MG63 (cell line): Measurements from ENCODE around the gene GLP1R. TPM values are rescaled to one million over a fixed set of nuclear protein-coding genes. Genes with fewer than 3 reads are reported as not detected.

Experiments
- DNase-seq: peaks from one replicate; pipeline ENCODE4 v3.0.0-alpha.2; 2020
- H3K27me3 ChIP-seq: fragments of 250-450 bp; sonication (Bioruptor Pico); 2 replicates; pipeline ENCODE4 v1.5.1; 2020; ENCODE audit warnings: mild to moderate bottlenecking, moderate library complexity
- H3K36me3 ChIP-seq: fragments of 250-450 bp; sonication (Bioruptor Pico); 2 replicates; pipeline ENCODE4 v1.5.1; 2020; ENCODE audit warnings: mild to moderate bottlenecking, moderate library complexity
- H3K4me3 ChIP-seq: fragments of 250-450 bp; sonication (Bioruptor Pico); 2 replicates; pipeline ENCODE4 v1.5.1; 2020; ENCODE audit warnings: mild to moderate bottlenecking, moderate library complexity
- H3K9me3 ChIP-seq: fragments of 250-450 bp; sonication (Bioruptor Pico); 2 replicates; pipeline ENCODE4 v1.5.1; 2020; ENCODE audit warnings: mild to moderate bottlenecking, moderate library complexity
- total RNA-seq: library from RNA; depleted of rRNA; stranded (reverse); fragments of >200 nt; shearing (Covaris generic); gene quantifications from 2 replicates; pipeline ENCODE4 v1.2.3, GENCODE V29; 2014; ENCODE audit warnings: low replicate concordance

The GLP1R gene
- total RNA-seq, 1 experiment from 2014 or later: not detected

DNA sequence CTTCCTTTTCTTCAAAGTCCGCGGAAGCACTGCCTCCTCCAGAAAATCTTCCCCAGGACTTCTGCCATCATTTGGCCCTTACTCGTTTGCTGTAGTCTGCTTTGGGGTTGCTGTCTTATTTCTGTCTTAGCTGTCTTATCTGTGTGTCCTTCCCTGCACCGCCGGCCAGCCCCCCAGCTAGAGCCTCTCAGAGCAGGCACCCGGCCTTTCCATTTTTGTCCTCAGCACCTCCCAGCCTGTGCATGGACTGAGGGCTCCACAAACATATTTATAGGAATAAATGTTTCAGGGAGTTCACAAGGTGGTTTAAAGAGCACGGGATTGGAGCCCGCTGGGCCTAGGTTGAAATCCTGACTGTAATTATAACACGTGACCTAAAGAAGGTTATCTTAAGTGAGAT lies 8.1 kb downstream of the GLP1R start:
- Histone ChIP-seq H3K4me3 (no peak overlapping the region), H3K9me3 (no peaks in the 10 kb centered on the region), H3K36me3 (no peaks in the 10 kb centered on the region), H3K27me3 (no peaks in the 10 kb centered on the region)
- DNase-seq: no peak

DNA sequence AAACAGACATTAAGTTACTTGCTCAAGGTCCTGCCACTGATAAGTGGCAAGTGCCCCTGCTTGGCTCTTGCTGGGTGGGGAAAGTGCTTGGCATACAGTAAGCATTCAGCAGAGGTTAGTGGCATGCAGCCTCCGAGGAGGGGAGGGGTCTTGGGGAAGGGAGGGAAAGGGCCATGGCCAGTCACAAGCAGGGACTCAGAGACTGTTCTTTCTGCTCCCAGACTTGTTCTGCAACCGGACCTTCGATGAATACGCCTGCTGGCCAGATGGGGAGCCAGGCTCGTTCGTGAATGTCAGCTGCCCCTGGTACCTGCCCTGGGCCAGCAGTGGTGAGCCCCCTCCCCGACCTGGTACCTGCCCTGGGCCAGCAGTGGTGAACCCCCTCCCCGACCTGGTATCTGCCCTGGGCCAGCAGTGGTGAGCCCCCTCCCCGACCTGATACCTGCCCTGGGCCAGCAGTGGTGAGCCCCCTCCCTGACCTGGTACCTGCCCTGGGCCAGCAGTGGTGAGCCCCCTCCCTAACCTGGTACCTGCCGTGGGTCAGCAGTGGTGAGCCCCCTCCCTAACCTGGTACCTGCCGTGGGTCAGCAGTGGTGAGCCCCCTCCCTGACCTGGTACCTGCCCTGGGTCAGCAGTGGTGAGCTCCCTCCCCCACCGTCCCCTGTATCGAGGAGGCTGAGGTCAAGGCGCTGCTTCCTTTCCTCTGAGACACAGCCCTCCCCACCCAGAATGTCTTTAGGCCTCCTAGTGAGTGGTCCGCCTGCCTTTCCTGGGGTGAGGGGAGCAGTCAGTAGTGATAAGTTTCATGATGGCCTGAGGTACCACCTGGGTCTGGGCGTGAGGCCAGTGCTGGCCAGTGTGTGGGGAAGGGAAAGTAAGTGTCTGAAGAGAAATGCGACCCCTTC lies 8.9 kb downstream of the GLP1R start:
- no peaks in the 10 kb centered on the region for H3K9me3 ChIP-seq
- H3K4me3 ChIP-seq: no peak overlapping the region
- DNase-seq: no peak
- no peaks in the 10 kb centered on the region; the same call in 1 of the 2 replicates for H3K27me3 ChIP-seq
- H3K36me3 ChIP-seq: no peaks in the 10 kb centered on the region

DNA sequence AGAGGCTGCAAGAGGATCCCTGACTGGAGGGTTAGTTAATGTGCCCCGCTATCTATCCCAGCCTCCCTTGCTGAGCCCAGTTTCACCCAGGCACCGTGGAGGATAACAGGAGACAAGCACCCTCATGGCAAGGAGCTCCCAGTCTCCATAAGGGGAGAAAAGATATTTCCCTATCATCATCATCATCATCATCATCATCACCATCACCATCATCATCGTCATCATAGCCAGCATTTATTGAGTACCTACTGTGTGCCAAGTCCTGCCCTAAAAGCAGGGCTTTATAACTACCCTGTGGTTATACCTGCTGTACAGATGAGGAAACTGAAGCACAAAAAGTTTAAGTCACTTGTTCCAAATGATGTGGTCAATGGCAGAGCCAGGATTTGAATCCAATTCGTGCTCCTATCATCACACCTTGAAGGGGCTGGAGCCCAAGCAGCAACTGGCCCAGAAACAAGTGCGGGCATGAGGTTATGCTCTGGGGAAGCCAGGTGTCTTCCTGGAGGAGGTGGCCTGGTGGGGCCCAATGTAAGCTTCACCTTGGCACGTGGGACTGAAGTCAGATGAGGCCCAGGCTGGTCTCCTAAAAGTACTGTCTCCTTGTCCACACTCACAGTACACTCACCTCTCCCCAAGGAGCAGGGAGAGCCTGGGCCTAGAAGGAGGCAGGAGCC lies 10.0 kb downstream of the GLP1R start:
- no peak overlapping the region for H3K4me3 ChIP-seq
- H3K27me3 ChIP-seq: peaks cover 6% of the 10 kb centered on the region
- no peak for DNase-seq
- H3K36me3 ChIP-seq: no peaks in the 10 kb centered on the region
- H3K9me3 ChIP-seq: no peaks in the 10 kb centered on the region

DNA sequence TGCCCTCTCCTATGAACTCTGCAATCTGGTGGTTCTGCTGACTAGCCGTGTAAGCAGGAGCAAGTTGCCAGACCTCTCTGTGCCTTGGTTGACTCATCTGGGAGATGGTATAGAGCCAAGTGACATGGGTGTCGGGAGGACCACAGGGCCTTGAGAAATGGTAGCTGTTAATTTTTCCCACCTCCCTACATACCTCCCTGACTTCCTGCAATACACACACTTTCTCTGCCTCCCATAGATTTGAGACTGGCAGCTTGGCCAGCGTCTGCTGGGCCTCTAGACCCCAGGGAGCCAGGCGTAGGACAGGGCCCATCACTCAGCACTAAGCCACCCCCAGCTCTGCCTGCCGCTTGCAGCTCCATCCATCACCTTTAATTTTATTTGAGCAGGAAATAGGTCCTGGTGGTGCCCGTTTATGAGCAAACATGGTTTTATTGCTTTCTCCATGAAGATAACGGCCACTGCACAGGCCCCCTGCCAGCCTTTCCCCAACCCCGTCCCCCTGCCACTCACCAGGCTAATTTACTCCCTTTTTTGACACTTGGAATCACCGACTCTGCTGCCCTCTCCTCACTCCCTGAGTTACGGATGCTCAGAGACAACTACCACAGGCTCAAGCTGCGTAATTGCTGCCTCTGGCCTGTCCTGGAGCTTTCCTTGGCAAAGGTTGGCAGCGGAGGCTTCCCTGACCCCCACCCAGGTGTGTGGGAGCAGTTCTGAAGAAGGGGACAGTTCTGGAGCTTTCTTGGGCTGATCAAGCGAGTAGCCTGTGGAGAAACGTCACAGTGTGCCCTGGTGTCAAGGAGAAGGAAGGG lies 11.1 kb downstream of the GLP1R start:
- no peak overlapping the region for H3K4me3 ChIP-seq
- H3K27me3 ChIP-seq: peaks cover 6% of the 10 kb centered on the region
- H3K9me3 ChIP-seq: no peaks in the 10 kb centered on the region
- H3K36me3 ChIP-seq: no peaks in the 10 kb centered on the region
- DNase-seq: peak; percentile 66

DNA sequence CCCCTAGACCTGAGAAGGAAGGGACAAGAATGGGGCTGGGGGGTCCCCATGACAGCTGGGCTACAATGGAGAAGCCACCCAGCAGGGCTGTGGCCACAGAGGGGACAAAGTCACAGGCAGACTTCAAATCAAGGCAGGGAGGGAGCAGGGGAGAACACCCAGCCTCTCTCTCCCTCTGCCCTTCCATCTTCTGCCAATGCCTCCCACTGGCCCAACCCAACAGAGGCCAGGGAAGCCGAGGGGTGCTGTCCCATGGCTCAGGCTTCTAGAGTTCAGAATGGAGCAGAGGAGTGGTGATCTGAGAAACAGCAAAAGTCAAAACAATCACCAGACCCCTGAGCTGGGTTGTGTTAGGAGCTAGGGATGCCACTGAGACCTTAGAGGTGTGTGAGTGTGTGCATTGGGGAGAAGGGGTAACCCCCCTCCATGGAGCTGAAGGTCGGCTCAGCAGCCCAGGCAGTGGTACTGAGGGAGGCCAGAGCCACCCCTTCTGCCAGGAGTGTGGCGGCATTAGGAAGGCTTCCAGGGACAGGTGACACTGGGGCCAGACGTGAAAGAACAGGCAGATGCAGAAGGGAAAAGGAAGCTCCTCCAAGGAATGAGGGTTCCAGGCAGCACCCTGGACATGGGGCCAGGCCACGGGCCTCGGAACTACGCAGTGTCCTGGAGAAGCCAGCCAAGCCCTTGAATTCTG lies 12.0 kb downstream of the GLP1R start:
- peaks cover 6% of the 10 kb centered on the region for H3K27me3 ChIP-seq
- DNase-seq: no peak
- no peak overlapping the region for H3K4me3 ChIP-seq
- H3K9me3 ChIP-seq: no peaks in the 10 kb centered on the region
- no peaks in the 10 kb centered on the region for H3K36me3 ChIP-seq

DNA sequence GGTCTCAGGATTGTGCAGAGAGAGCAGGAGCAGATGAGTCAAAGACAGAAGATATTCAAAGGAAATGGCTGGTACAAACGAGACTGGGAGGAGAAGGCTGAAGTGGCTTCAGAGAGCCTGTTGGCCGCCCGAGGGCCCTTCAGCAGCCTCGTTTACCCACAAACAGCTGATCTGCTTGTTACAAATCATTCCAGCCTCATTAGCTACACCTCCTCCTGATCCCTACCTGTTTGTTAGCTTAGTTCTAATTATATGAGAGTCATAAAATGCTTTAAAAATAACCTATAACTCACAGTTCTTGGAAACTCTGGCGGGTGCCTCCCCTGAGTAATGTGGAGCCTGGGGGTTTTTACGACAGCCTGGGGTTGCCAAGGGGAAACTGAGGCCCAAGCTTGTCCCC lies 12.6 kb downstream of the GLP1R start:
- H3K4me3 ChIP-seq: no peak overlapping the region
- H3K27me3 ChIP-seq: peaks cover 8% of the 10 kb centered on the region
- H3K9me3 ChIP-seq: no peaks in the 10 kb centered on the region
- DNase-seq: no peak
- H3K36me3 ChIP-seq: no peaks in the 10 kb centered on the region

DNA sequence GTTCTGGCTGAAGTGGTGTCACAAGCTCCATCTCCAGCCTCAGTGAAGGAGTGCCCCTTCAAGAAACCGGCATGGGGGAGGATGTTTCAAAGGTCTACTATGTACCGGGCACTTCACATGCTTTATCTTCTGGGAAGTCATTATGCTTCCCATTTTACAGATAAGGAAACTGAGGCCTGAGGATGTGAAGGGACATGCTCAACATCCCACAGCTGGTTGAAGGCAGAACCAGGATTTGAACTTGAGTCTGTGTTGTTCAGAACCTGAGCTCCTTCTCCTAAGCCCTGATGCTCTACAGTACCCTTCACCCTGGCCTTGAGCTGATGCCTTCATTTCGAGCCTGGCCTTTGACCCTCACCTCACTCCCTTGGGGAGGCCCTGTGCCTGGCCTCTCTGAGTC lies 13.0 kb downstream of the GLP1R start:
- no peak overlapping the region for H3K4me3 ChIP-seq
- no peaks in the 10 kb centered on the region for H3K9me3 ChIP-seq
- peaks cover 11% of the 10 kb centered on the region for H3K27me3 ChIP-seq
- no peak for DNase-seq
- H3K36me3 ChIP-seq: no peaks in the 10 kb centered on the region

DNA sequence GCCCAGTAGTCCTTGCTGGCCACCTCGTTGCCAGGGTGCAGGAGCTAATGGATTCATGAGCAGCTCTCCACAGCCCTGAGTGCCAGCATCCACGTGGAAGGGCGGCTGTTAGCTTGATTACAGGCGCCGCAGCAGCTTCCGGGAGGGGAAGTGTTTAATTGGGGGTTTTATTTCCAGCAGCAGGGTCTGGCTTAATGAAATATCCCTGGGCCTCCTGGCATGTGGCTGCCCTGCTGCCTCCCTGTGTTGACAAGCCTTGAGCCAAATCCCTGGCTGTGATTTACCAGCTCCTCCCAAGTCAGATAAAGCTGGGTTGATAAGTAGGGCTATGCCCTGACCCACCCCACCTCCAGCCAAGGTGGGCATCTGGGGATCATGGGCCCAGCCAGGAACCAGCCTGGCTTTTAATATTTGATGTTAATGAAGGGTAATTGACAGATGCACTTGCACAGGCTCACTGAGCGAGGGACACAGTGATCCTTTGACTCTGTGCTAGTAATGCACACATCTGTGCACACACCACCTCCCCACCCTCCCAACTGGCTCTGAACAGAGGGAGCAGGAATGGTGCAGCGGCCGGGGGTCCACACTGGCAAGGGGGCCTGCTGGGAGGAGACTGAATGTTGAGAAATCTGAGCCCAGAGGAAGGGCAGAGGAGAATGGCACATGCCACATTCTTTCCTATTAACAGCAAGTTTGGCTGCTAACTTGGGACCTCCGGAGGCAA lies 13.6 kb downstream of the GLP1R start:
- H3K27me3 ChIP-seq: peaks cover 11% of the 10 kb centered on the region
- no peaks in the 10 kb centered on the region for H3K9me3 ChIP-seq
- no peak for DNase-seq
- no peak overlapping the region for H3K4me3 ChIP-seq
- no peaks in the 10 kb centered on the region for H3K36me3 ChIP-seq

DNA sequence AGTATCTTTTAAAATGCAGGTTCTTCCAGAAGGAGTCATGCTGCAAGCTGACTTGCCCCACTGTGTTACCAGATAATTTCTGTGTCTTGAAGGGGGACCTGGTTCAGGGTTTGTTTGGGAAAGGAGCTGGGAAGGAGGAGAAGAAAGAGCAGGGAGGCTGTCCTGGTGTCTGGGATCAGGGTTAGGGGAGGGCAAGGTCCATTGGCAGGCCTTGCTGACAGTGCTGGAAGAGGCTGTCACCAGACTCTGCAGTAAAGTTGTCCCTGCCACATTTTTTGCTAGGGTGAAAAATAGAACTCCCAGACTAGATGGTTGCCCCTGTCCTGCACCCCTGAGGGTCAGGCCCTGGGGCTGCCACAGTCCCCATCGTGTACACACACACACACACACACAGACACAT lies 14.9 kb downstream of the GLP1R start:
- peaks cover 17% of the 10 kb centered on the region for H3K27me3 ChIP-seq
- H3K9me3 ChIP-seq: no peaks in the 10 kb centered on the region
- no peak for DNase-seq

DNA sequence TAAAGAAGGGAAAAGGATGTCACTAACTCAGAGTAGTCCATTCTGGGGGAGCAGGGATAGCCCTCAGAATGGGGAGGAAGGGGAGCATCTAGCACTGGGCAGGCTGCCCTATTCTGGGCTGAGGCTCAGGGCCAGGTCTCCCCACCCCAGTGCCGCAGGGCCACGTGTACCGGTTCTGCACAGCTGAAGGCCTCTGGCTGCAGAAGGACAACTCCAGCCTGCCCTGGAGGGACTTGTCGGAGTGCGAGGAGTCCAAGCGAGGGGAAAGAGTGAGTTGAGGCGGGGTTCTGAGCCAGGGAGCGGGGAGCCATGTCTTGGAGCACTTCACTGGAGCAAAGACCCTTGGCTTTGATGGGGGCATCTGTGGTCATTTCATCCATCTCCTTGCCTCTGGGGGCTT lies 17.0 kb downstream of the GLP1R start:
- no peaks in the 10 kb centered on the region for H3K9me3 ChIP-seq
- DNase-seq: no peak
- peaks cover 20% of the 10 kb centered on the region for H3K27me3 ChIP-seq
- H3K4me3 ChIP-seq: no peak overlapping the region
- H3K36me3 ChIP-seq: no peaks in the 10 kb centered on the region

More for the DNA sequence above, 14.9 kb downstream of the GLP1R start:
- Histone ChIP-seq H3K4me3 (no peak overlapping the region), H3K36me3 (no peaks in the 10 kb centered on the region)

DNA sequence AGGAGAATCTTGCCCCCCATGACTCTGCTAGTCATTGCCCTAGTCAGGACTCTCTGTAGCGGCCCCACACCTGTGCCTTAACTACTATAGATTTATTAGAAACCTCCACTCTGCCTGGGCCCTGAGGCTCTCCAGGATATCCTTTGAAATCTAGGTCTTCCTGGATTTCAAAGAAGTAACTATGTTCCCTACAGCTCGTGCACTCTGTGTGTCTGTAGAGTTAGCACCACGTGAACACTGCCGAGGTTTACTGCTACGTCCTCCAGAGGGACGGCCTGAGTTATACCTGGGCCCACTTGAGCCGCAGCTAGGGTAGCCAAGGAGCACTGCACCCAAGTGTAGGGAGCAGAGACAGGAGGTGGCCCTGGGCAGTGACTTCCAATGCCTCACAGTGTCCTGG lies 19.8 kb downstream of the GLP1R start:
- H3K9me3 ChIP-seq: no peaks in the 10 kb centered on the region
- no peaks in the 10 kb centered on the region for H3K36me3 ChIP-seq
- H3K4me3 ChIP-seq: no peak overlapping the region
- peaks cover 28% of the 10 kb centered on the region for H3K27me3 ChIP-seq
- no peak for DNase-seq

DNA sequence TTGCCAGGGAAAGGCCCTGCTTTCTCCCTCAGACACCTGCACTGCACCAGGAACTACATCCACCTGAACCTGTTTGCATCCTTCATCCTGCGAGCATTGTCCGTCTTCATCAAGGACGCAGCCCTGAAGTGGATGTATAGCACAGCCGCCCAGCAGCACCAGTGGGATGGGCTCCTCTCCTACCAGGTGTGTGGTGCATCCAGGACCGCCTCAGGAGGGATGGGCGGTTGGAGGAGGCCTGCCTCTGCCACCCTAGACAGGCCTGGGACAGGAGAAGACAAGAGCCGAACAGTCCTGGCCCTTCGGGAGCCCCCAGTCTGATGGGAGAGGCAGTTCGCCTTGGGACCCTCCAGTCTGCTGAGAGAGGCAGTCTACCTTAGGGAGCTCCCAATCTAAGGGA lies 24.2 kb downstream of the GLP1R start:
- no peaks in the 10 kb centered on the region for H3K9me3 ChIP-seq
- DNase-seq: no peak

DNA sequence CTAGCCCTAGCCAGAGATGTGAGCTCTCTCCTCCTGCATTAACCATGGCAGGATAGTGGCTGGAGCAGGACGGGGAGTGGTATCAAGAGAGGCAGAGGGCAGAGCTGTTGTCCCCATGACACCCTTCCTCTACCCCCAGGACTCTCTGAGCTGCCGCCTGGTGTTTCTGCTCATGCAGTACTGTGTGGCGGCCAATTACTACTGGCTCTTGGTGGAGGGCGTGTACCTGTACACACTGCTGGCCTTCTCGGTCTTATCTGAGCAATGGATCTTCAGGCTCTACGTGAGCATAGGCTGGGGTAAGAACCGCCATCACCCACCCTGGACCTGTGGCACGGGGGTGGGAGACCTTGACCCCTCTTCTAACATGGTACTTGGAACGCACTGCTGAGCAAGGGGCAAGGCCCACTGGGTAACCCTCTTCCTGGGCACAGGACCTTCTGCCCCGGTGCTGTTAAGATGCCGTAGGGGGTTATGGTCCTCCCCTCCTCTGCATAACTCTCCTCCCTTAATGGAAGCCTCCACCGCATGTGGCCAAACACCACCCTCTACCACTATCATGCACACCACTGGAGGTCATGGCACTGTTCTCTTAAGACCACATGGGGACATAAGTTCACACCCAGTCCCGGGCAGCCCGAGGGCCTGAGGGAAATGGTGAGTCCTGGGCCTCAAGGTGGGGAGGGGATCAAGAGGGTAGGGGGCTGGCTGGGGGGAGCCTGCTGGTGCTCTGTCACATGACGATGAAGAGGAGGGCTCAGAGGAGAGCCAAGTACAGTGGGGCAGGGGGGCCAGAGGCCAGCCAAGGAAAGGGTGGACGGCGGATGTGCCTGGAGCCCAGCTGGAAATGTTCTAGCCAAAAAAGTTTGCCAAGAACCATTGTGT lies 25.1 kb downstream of the GLP1R start:
- no peak overlapping the region for H3K4me3 ChIP-seq
- DNase-seq: no peak
- H3K27me3 ChIP-seq: peaks cover 17% of the 10 kb centered on the region
- no peaks in the 10 kb centered on the region for H3K36me3 ChIP-seq
- no peaks in the 10 kb centered on the region for H3K9me3 ChIP-seq

More for the DNA sequence above, 24.2 kb downstream of the GLP1R start:
- Histone ChIP-seq H3K4me3 (no peak overlapping the region), H3K36me3 (no peaks in the 10 kb centered on the region), H3K27me3 (peaks cover 17% of the 10 kb centered on the region)

DNA sequence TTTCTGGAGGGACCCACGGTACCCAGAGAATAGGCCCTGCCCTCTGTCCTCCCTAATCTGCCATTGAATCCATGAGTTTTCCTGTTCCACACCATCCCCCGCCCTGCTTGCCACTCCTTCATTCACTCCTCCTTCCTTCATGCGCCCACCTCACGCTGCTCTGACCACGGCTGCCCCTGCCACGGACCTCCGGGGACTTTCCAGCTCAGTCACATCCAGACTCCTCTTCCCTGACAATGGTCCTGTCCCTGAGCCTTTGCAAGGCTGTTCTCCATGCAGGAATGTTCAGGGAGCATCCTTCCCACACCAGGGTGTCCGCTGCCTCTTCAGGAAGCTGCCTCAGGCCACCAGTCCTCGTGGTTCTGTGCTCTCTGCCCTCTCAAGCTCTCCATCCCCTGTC lies 25.9 kb downstream of the GLP1R start:
- DNase-seq: no peak

DNA sequence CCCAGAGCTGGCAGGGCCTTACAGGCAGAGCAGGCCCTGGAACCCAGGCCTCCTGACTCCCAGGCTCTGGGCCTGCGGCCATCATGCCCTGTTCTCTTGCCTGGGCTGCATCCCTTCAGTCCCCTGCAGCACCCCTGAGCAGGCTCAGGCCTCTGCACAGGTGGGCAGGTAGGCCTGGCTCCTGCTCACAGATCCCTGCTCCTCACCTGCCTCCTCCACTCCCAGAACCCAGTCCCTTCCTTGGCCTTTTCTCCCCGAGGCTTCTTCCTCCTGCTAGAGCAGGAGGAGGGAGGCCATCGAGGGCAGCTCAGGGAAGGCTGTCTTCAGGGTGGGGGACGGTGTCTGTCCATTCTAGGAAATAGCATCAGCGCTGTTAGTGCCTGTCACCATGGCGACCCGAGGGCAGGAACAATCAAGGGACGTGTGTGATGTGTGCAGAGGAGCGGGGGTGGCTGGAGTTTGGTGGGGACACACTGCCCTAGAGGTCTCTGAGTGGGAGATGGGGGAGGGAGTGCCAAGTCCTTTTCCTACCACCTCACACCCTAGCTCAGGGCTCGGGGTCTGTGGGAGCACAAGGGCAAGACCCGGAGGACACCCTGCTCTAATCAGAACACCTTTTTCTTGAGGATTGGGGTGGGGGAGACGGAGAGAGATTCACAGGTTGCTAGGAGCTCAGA lies 26.6 kb downstream of the GLP1R start:
- Histone ChIP-seq H3K9me3 (no peaks in the 10 kb centered on the region), H3K36me3 (no peaks in the 10 kb centered on the region), H3K27me3 (peaks cover 14% of the 10 kb centered on the region), H3K4me3 (no peak overlapping the region)
- DNase-seq: no peak

More for the DNA sequence above, 25.9 kb downstream of the GLP1R start:
- H3K36me3 ChIP-seq: no peaks in the 10 kb centered on the region
- H3K27me3 ChIP-seq: peaks cover 14% of the 10 kb centered on the region
- H3K9me3 ChIP-seq: no peaks in the 10 kb centered on the region
- no peak overlapping the region for H3K4me3 ChIP-seq
